Breast epithelium (tissue), 3 donors: ENCODE data around the gene TTLL11.

Source experiments
- CTCF ChIP-seq, 3 donors: fragments of 450-650 bp; IDR thresholded peaks; one replicate each; pipeline ENCODE4 v1.5.1; 2016 to 2017; ENCODE audit warnings: antibody characterized with exemption in 3 of 3, mild to moderate bottlenecking in 3 of 3, moderate library complexity in 3 of 3
- POLR2A ChIP-seq: fragments of 450-650 bp; IDR thresholded peaks from one replicate; pipeline ENCODE4 v1.6.1; 2016; ENCODE audit warnings: antibody characterized with exemption, mild to moderate bottlenecking, moderate library complexity
- POLR2AphosphoS5 ChIP-seq, 3 donors: sonication (generic); formaldehyde crosslinking; IDR thresholded peaks; one replicate each; pipeline ENCODE4 v1.6.1; 2017; ENCODE audit warnings: antibody characterized with exemption in 3 of 3

- no peak for TF ChIP-seq CTCF (IDR thresholded peaks at IDR 0.05)
- TF ChIP-seq POLR2AphosphoS5 (IDR thresholded peaks at IDR 0.05) = no peak
- TF ChIP-seq POLR2A = no peak
Measured at GRCh38 chr9:121938621-121939020, 154.5 kb downstream of the TTLL11 start.
